Left lung (tissue), 10 donors: Measurements from ENCODE around the gene ACAT2. TPM values are rescaled to one million over a fixed set of nuclear protein-coding genes. Genes with fewer than 3 reads are reported as not detected.
"Not testable (repeated sequence)": the region's sequence is repeated elsewhere in the genome, so short reads cannot be mapped to it uniquely, and the experiment has no call there.

Source experiments
- ATAC-seq: fragments of 200-7000 bp; cut with Tn5 transposase; one replicate; pipeline ENCODE4 v1.9.1; 2020; ENCODE audit warnings: moderate library complexity
- DNase-seq, 4 donors: peaks; one replicate each; pipeline ENCODE4 v3.0.0-alpha.2; 2013 to 2020
- H3K27ac ChIP-seq, 2 donors: fragments of 200-600 bp; sonication (generic) in 1 of 2; one replicate each; pipeline versions ENCODE4 v1.5.0 to v1.8.0; 2020 to 2021
- H3K27me3 ChIP-seq, 2 donors: fragments of 200-600 bp; sonication (generic) in 1 of 2; one replicate each; pipeline versions ENCODE4 v1.5.0 to v1.8.0; 2020 to 2021
- H3K36me3 ChIP-seq, 2 donors: fragments of 200-600 bp; sonication (generic) in 1 of 2; one replicate each; pipeline versions ENCODE4 v1.5.0 to v1.8.0; 2020 to 2021
- H3K4me1 ChIP-seq, 2 donors: fragments of 200-600 bp; one replicate each; pipeline ENCODE4 v1.8.0; 2021
- H3K4me3 ChIP-seq, 2 donors: fragments of 200-600 bp; sonication (generic) in 1 of 2; one replicate each; pipeline versions ENCODE4 v1.5.0 to v1.8.0; 2020 to 2021; ENCODE audit warnings: mild to moderate bottlenecking in 1 of 2
- H3K9me3 ChIP-seq, 2 donors: fragments of 200-600 bp; sonication (generic) in 1 of 2; one replicate each; pipeline versions ENCODE4 v1.5.0 to v1.8.0; 2020 to 2021
- intact Hi-C, 2 donors: fragments of 100-400 bp; cut with DNase I; formaldehyde crosslinking; loops; one replicate each; pipeline versions ENCODE4 v1.11.2 to v1.14.2; 2022
- polyA plus RNA-seq, 6 donors: library from polyadenylated mRNA; unstranded; fragments of 120-200 nt; gene quantifications; one replicate each; pipeline ENCODE4 v1.2.1, GENCODE V29; 2013; ENCODE audit not compliant: insufficient read length in 6 of 6
- total RNA-seq, 2 donors: library from RNA; stranded (reverse); fragmentation: NEBNext Ultra II Directional; extraction: Animal tissue kit (Norgen Biotek cat#: 25700); gene quantifications; one replicate each; pipeline ENCODE4 v1.2.1, GENCODE V29; 2021
- TF ChIP-seq, protein P1 (sequence below), 2 donors: fragments of 200-600 bp; sonication (generic) in 1 of 2; IDR thresholded peaks; one replicate each; pipeline versions ENCODE4 v1.5.0 to v1.8.0; 2021; ENCODE audit warnings: antibody characterized with exemption in 2 of 2
- donor health status: DM: no; HTN: yes; CAD: no.
- donor health status: DM: no; HTN: no; CAD: no.

Gene ACAT2
- total and polyA plus RNA-seq, 8 donors = 25.2 to 116 (median 30.9) TPM

DNA sequence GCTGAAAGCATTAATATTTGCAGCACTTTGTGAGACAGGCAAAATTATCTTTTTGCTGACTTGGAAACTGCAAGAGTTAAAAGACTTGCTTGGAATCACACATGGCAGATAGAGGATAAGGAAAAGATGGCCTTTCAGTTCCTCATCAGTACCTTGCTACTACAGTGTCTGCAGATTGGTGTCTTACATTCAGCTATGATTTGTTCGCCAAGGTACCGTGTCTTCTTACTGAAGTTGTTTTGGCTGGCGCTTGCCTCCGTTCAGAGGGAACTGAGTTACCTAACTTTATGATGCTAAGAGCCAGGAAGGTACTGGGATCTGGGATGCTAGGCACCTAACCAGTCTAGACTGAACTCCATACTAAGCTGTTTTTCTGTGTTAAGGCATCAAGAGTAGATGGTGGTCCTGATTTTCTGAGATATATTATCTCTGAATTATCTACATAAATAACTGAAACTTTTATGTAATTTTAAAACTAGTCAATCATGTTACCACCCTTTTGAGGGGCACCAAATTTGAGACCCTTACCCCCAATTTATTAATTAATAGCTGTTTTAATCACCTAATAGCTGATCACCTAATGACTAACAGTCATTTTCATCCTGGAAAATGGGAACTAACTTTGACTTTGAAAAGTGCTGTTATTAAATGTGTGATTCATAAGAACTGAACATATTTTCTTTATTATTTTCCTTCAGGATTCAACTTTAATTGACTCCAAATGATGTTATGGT, 32.1 kb upstream of the ACAT2 start:
- peak overlapping the region in 1 of 2 donors; percentile 99 for H3K27ac ChIP-seq
- no peaks in the 10 kb centered on the region for H3K27me3 ChIP-seq
- no peaks in the 10 kb centered on the region for H3K9me3 ChIP-seq
- TF ChIP-seq, protein P1, sequence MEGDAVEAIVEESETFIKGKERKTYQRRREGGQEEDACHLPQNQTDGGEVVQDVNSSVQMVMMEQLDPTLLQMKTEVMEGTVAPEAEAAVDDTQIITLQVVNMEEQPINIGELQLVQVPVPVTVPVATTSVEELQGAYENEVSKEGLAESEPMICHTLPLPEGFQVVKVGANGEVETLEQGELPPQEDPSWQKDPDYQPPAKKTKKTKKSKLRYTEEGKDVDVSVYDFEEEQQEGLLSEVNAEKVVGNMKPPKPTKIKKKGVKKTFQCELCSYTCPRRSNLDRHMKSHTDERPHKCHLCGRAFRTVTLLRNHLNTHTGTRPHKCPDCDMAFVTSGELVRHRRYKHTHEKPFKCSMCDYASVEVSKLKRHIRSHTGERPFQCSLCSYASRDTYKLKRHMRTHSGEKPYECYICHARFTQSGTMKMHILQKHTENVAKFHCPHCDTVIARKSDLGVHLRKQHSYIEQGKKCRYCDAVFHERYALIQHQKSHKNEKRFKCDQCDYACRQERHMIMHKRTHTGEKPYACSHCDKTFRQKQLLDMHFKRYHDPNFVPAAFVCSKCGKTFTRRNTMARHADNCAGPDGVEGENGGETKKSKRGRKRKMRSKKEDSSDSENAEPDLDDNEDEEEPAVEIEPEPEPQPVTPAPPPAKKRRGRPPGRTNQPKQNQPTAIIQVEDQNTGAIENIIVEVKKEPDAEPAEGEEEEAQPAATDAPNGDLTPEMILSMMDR (IDR thresholded peaks at IDR 0.05) = no peak
- intact Hi-C loops = no loop called here
- H3K4me3 ChIP-seq = peak overlapping the region in 1 of 2 donors; percentile 94
- H3K36me3 ChIP-seq = no peaks in the 10 kb centered on the region
- DNase-seq = no peak
- no peak for ATAC-seq
- H3K4me1 ChIP-seq = peaks cover 5 to 78% of the 10 kb centered on the region in 2 donors

DNA sequence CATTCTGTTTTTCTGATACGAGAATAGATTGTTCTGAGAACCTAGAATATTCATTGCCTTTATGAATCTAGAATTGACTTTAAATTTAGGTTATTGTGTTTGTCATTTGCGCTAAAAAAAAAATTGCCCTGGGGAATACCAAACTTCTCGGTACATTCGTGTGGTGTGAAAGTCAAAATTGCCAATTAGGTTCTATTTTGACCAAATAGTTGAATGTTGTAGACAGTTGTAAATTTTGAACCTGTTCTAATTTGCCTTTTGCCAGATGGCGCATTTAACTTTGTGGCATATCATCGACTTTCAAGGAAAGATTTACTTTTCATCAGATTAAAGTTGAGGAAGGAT, 31.5 kb upstream of the ACAT2 start:
- H3K4me1 ChIP-seq = peaks cover 5 to 78% of the 10 kb centered on the region in 2 donors
- peak overlapping the region in 1 of 2 donors; percentile 99 for H3K27ac ChIP-seq
- DNase-seq = no peak
- no peaks in the 10 kb centered on the region for H3K36me3 ChIP-seq
- H3K27me3 ChIP-seq = no peaks in the 10 kb centered on the region
- no peak for ATAC-seq
- intact Hi-C loops = no loop called here
- H3K9me3 ChIP-seq = no peaks in the 10 kb centered on the region
- H3K4me3 ChIP-seq = peak overlapping the region in 1 of 2 donors; percentile 94
- TF ChIP-seq, protein P1 (IDR thresholded peaks at IDR 0.05) = no peak

DNA sequence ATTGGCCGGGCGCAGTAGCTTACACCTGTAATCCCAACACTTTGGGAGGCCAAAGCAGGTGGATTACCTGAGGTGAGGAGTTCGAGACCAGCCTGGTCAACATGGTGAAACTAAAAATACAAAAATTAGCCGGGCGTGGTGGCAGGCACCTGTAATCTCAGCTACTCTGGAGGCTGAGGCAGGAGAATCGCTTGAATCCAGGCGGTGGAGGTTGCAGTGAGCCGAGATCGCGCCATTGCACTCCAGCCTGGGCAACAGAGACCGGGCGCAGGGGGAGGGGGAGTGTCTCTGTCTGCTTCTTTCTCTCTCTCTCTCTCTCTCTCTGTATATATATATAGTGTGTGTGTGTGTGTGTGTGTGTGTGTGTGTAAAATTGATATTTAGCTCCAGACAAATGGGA, 29.3 kb upstream of the ACAT2 start:
- H3K27ac ChIP-seq, DNase-seq, H3K9me3 ChIP-seq, H3K4me3 ChIP-seq, intact Hi-C loops, ATAC-seq, H3K27me3 ChIP-seq: not testable (repeated sequence)
- H3K36me3 ChIP-seq = peaks cover 0 to 10% of the 10 kb centered on the region in 2 donors
- peaks cover 5 to 85% of the 10 kb centered on the region in 2 donors for H3K4me1 ChIP-seq

DNA sequence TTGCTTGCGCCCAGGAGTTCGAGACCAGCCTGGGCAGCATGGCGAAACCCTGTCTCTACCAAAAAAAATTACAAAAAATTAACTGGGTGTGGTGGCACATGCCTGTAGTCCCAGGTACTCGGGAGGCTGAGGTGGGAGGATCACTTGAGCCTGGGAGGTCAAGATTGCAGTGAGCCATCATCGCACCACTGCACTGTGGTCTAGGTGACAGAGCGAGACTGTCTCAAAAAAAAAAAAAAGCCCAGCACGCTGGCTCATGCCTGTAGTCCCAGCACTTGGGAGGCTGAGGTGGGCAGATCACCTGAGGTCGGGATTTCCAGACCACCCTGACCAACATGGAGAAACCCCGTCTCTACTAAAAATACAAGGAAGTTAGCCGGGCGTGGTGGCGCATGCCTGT, 28.4 kb upstream of the ACAT2 start:
- H3K27ac ChIP-seq, ATAC-seq, H3K27me3 ChIP-seq, H3K4me3 ChIP-seq, H3K9me3 ChIP-seq, DNase-seq, intact Hi-C loops: not testable (repeated sequence)
- peaks cover 0 to 14% of the 10 kb centered on the region in 2 donors for H3K36me3 ChIP-seq
- peaks cover 5 to 94% of the 10 kb centered on the region in 2 donors for H3K4me1 ChIP-seq

DNA sequence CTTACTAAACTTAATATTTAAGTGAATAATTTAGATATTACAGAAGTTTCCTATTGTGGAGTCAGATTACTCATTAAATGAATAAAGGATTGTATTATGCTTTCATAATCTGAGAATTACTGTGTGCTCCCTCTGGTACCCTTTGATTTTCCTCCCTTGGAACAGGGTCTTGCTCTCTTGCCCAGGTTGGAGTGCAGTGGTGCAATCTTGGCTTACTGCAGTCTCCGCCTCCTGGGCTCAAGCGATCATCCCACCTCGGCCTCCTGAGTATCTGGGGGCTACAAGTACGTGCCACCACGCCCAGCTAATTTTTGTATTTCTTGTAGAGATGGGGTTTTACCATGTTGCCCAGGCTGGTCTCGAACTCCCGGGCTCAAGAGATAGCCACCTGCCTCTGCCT, 24.9 kb upstream of the ACAT2 start:
- no peaks in the 10 kb centered on the region for H3K27me3 ChIP-seq
- intact Hi-C loops = no loop called here
- DNase-seq (no peak), ATAC-seq (no peak)
- no peak overlapping the region for H3K4me3 ChIP-seq
- H3K4me1 ChIP-seq = peaks cover 0 to 80% of the 10 kb centered on the region in 2 donors
- no peaks in the 10 kb centered on the region for H3K9me3 ChIP-seq
- TF ChIP-seq, protein P1 (IDR thresholded peaks at IDR 0.05) = no peak
- peaks cover 0 to 43% of the 10 kb centered on the region in 2 donors for H3K36me3 ChIP-seq
- no peak overlapping the region for H3K27ac ChIP-seq

DNA sequence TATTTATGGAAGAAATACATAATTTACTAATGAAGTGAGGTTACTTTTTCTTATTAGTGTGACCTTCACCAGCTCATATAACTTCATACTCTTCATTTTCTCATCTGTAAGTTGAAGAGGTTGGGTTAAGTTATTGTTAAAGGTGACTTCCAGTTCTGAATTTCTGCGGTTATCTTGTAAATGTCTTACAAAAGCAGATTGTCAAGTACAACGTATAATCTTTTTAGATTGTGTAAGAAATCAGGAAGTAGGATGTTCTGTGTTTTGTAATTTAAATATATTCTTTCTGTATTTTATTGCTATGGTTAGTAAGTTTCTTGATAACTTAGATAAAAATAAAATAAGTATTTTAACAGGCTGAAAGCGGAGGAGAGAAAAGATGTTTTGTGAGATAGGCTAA, 22.5 kb upstream of the ACAT2 start:
- Histone ChIP-seq H3K27ac (peak overlapping the region in 1 of 2 donors; percentile 51), H3K4me3 (no peak overlapping the region), H3K27me3 (no peaks in the 10 kb centered on the region), H3K36me3 (peaks cover 13 to 67% of the 10 kb centered on the region in 2 donors), H3K4me1 (peaks cover 0 to 56% of the 10 kb centered on the region in 2 donors), H3K9me3 (no peaks in the 10 kb centered on the region)
- ATAC-seq (no peak), DNase-seq (no peak)
- intact Hi-C loops = no loop called here
- TF ChIP-seq, protein P1 (IDR thresholded peaks at IDR 0.05) = no peak
